ENCODE data around the gene MB21D2. TPM values are rescaled to one million over a fixed set of nuclear protein-coding genes. Genes with fewer than 3 reads are reported as not detected.
"Not testable (repeated sequence)": the region's sequence is repeated elsewhere in the genome, so short reads cannot be mapped to it uniquely, and the experiment has no call there.

Gene MB21D2
- total RNA-seq, 5 donors from 2014 or later (not counting 1 experiment from before 2014, with no cell fraction given): 4.1 to 7.6 (median 5.5) TPM

GRCh38 chr3:192851821-192852372, 65.8 kb downstream of the MB21D2 start:
- Histone ChIP-seq H3K36me3 (ENCODE audit: control insufficient read depth in 2 of 2, extremely low read depth in 1 of 2, insufficient read depth in 1 of 2, low read length in 1 of 2) (no peaks in the 10 kb centered on the region), H3K27me3 (replicated peaks in 1 of 2; ENCODE audit: control insufficient read depth in 2 of 2, extremely low read depth in 1 of 2, insufficient read depth in 2 of 2, low read length in 1 of 2) (no peaks in the 10 kb centered on the region), H3K4me3 (ENCODE audit: control insufficient read depth in 1 of 2, extremely low read depth in 1 of 2, low read length in 1 of 2) (no peak overlapping the region), H3K27ac (ENCODE audit: low read length) (no peak overlapping the region), H3K4me1 (ENCODE audit: control insufficient read depth in 1 of 2, extremely low read depth in 1 of 2, insufficient read depth in 2 of 2, low read length in 2 of 2) (no peaks in the 10 kb centered on the region), H3K9me3 (no peaks in the 10 kb centered on the region)
- peak in 1 of 35 experiments; percentile 7 for DNase-seq
- ChIA-PET CTCF (no interaction called here), POLR2A (no interaction called here)
- Mint-ChIP-seq H3K36me3 (no peaks in the 10 kb centered on the region), H3K27ac (no peak overlapping the region), H3K4me3 (no peak overlapping the region), H3K9me3 (no peaks in the 10 kb centered on the region), H3K4me1 (peaks cover 11 to 46% (median 13%) of the 10 kb centered on the region in 3 donors), H3K27me3 (no peaks in the 10 kb centered on the region)
- ATAC-seq (replicated peaks in 1 of 4): no peak
- WGBS (ENCODE audit: insufficient coverage): 61% methylated on average over 2 of the region's 5 CpGs

GRCh38 chr3:192850451-192850981, 67.1 kb downstream of the MB21D2 start:
- Mint-ChIP-seq H3K27ac (no peak overlapping the region), H3K4me3 (no peak overlapping the region), H3K4me1 (peaks cover 12 to 49% (median 13%) of the 10 kb centered on the region in 3 donors), H3K36me3 (no peaks in the 10 kb centered on the region), H3K9me3 (no peaks in the 10 kb centered on the region), H3K27me3 (no peaks in the 10 kb centered on the region)
- WGBS (ENCODE audit: insufficient coverage): 78% methylated on average over 10 of the region's 14 CpGs
- H3K4me1 ChIP-seq (ENCODE audit: control insufficient read depth in 1 of 2, extremely low read depth in 1 of 2, insufficient read depth in 2 of 2, low read length in 2 of 2): no peaks in the 10 kb centered on the region
- DNase-seq: no peak
- ATAC-seq (replicated peaks in 1 of 4): no peak
- no peaks in the 10 kb centered on the region for H3K27me3 ChIP-seq (replicated peaks in 1 of 2; ENCODE audit: control insufficient read depth in 2 of 2, extremely low read depth in 1 of 2, insufficient read depth in 2 of 2, low read length in 1 of 2)
- no peaks in the 10 kb centered on the region for H3K36me3 ChIP-seq (ENCODE audit: control insufficient read depth in 2 of 2, extremely low read depth in 1 of 2, insufficient read depth in 1 of 2, low read length in 1 of 2)
- ChIA-PET CTCF (no interaction called here), POLR2A (no interaction called here)
- no peaks in the 10 kb centered on the region for H3K9me3 ChIP-seq
- no peak overlapping the region for H3K4me3 ChIP-seq (ENCODE audit: control insufficient read depth in 1 of 2, extremely low read depth in 1 of 2, low read length in 1 of 2)
- no peak overlapping the region for H3K27ac ChIP-seq (ENCODE audit: low read length)

GRCh38 chr3:192849821-192850220, 67.8 kb downstream of the MB21D2 start:
- not testable (repeated sequence) for H3K4me1 ChIP-seq (ENCODE audit: control insufficient read depth in 1 of 2, extremely low read depth in 1 of 2, insufficient read depth in 2 of 2, low read length in 2 of 2)

GRCh38 chr3:192848371-192849233, 69.1 kb downstream of the MB21D2 start:
- Mint-ChIP-seq H3K4me1 (peaks cover 12 to 57% (median 13%) of the 10 kb centered on the region in 3 donors), H3K4me3 (no peak overlapping the region), H3K27ac (no peak overlapping the region), H3K36me3 (no peaks in the 10 kb centered on the region), H3K27me3 (no peaks in the 10 kb centered on the region), H3K9me3 (no peaks in the 10 kb centered on the region)
- no peak overlapping the region for H3K4me3 ChIP-seq (ENCODE audit: control insufficient read depth in 1 of 2, extremely low read depth in 1 of 2, low read length in 1 of 2)
- ChIA-PET CTCF (interaction anchor here in 1 of 2 donors (0.6 kb wide), 1 partner anchor 251 kb away, joined by 3 read pairs; no protein-coding TSS in a partner anchor), POLR2A (no interaction called here)
- no peaks in the 10 kb centered on the region for H3K36me3 ChIP-seq (ENCODE audit: control insufficient read depth in 2 of 2, extremely low read depth in 1 of 2, insufficient read depth in 1 of 2, low read length in 1 of 2)
- 71% methylated on average over 6 of the region's 11 CpGs for WGBS (ENCODE audit: insufficient coverage)
- H3K27me3 ChIP-seq (replicated peaks in 1 of 2; ENCODE audit: control insufficient read depth in 2 of 2, extremely low read depth in 1 of 2, insufficient read depth in 2 of 2, low read length in 1 of 2): no peaks in the 10 kb centered on the region
- no peaks in the 10 kb centered on the region for H3K9me3 ChIP-seq
- H3K4me1 ChIP-seq (ENCODE audit: control insufficient read depth in 1 of 2, extremely low read depth in 1 of 2, insufficient read depth in 2 of 2, low read length in 2 of 2): no peaks in the 10 kb centered on the region
- ATAC-seq (replicated peaks in 1 of 4) (no peak), DNase-seq (no peak)
- no peak overlapping the region for H3K27ac ChIP-seq (ENCODE audit: low read length)

More at GRCh38 chr3:192849821-192850220, 67.8 kb downstream of the MB21D2 start:
- H3K4me3 ChIP-seq (ENCODE audit: control insufficient read depth in 1 of 2, extremely low read depth in 1 of 2, low read length in 1 of 2); ATAC-seq (replicated peaks in 1 of 4); DNase-seq; H3K9me3 ChIP-seq; H3K27ac ChIP-seq (ENCODE audit: low read length); CTCF ChIA-PET; H3K36me3 Mint-ChIP-seq; H3K4me3 Mint-ChIP-seq; H3K36me3 ChIP-seq (ENCODE audit: control insufficient read depth in 2 of 2, extremely low read depth in 1 of 2, insufficient read depth in 1 of 2, low read length in 1 of 2); H3K27ac Mint-ChIP-seq; H3K27me3 Mint-ChIP-seq; H3K27me3 ChIP-seq (replicated peaks in 1 of 2; ENCODE audit: control insufficient read depth in 2 of 2, extremely low read depth in 1 of 2, insufficient read depth in 2 of 2, low read length in 1 of 2); POLR2A ChIA-PET; H3K9me3 Mint-ChIP-seq: not testable (repeated sequence)
- 92% methylated on average over 8 of the region's 11 CpGs for whole genome bisulfite sequencing (ENCODE audit: insufficient coverage)
- peaks cover 12 to 53% (median 13%) of the 10 kb centered on the region in 3 donors for H3K4me1 Mint-ChIP-seq

- ATAC-seq (replicated peaks in 1 of 4) (no peak), DNase-seq (no peak)
- ChIA-PET CTCF (no interaction called here), POLR2A (no interaction called here)
- Histone ChIP-seq H3K9me3 (no peaks in the 10 kb centered on the region), H3K27ac (ENCODE audit: low read length) (no peak overlapping the region), H3K27me3 (replicated peaks in 1 of 2; ENCODE audit: control insufficient read depth in 2 of 2, extremely low read depth in 1 of 2, insufficient read depth in 2 of 2, low read length in 1 of 2) (no peaks in the 10 kb centered on the region), H3K36me3 (ENCODE audit: control insufficient read depth in 2 of 2, extremely low read depth in 1 of 2, insufficient read depth in 1 of 2, low read length in 1 of 2) (no peaks in the 10 kb centered on the region), H3K4me1 (ENCODE audit: control insufficient read depth in 1 of 2, extremely low read depth in 1 of 2, insufficient read depth in 2 of 2, low read length in 2 of 2) (no peaks in the 10 kb centered on the region), H3K4me3 (ENCODE audit: control insufficient read depth in 1 of 2, extremely low read depth in 1 of 2, low read length in 1 of 2) (no peak overlapping the region)
- WGBS (ENCODE audit: insufficient coverage): no CpG with 5 or more reads among the region's 3 CpGs
- H3K4me3 Mint-ChIP-seq: no peak overlapping the region
- H3K36me3 Mint-ChIP-seq: no peaks in the 10 kb centered on the region
- no peaks in the 10 kb centered on the region for H3K9me3 Mint-ChIP-seq
- H3K27ac Mint-ChIP-seq: no peak overlapping the region
- H3K4me1 Mint-ChIP-seq: peaks cover 10 to 55% (median 13%) of the 10 kb centered on the region in 3 donors
- no peaks in the 10 kb centered on the region for H3K27me3 Mint-ChIP-seq
Observed at GRCh38 chr3:192847941-192848340, 69.7 kb downstream of the MB21D2 start.

- H3K27ac ChIP-seq (ENCODE audit: low read length): no peak overlapping the region
Observed at GRCh38 chr3:192845526-192845855, 72.2 kb downstream of the MB21D2 start.

More at GRCh38 chr3:192845526-192845855, 72.2 kb downstream of the MB21D2 start:
- Histone ChIP-seq H3K4me1 (ENCODE audit: control insufficient read depth in 1 of 2, extremely low read depth in 1 of 2, insufficient read depth in 2 of 2, low read length in 2 of 2) (no peaks in the 10 kb centered on the region), H3K9me3 (no peaks in the 10 kb centered on the region), H3K4me3 (ENCODE audit: control insufficient read depth in 1 of 2, extremely low read depth in 1 of 2, low read length in 1 of 2) (no peak overlapping the region), H3K27me3 (replicated peaks in 1 of 2; ENCODE audit: control insufficient read depth in 2 of 2, extremely low read depth in 1 of 2, insufficient read depth in 2 of 2, low read length in 1 of 2) (no peaks in the 10 kb centered on the region), H3K36me3 (ENCODE audit: control insufficient read depth in 2 of 2, extremely low read depth in 1 of 2, insufficient read depth in 1 of 2, low read length in 1 of 2) (no peaks in the 10 kb centered on the region)
- no peaks in the 10 kb centered on the region for H3K9me3 Mint-ChIP-seq
- H3K27me3 Mint-ChIP-seq: no peaks in the 10 kb centered on the region
- DNase-seq (no peak), ATAC-seq (replicated peaks in 1 of 4) (no peak)
- H3K27ac Mint-ChIP-seq: no peak overlapping the region
- H3K4me1 Mint-ChIP-seq: peaks cover 4 to 40% (median 15%) of the 10 kb centered on the region in 3 donors
- ChIA-PET CTCF (no interaction called here), POLR2A (no interaction called here)
- no peaks in the 10 kb centered on the region for H3K36me3 Mint-ChIP-seq
- WGBS (ENCODE audit: insufficient coverage): 32% methylated on average over 2 of the region's 4 CpGs
- H3K4me3 Mint-ChIP-seq: no peak overlapping the region
